Muscle of leg (tissue), 11 donors: ENCODE results near the gene PDE7B. TPM values are rescaled to one million over a fixed set of nuclear protein-coding genes. Genes with fewer than 3 reads are reported as not detected.

ENCODE experiments used
- DNase-seq: peaks from one replicate; pipeline ENCODE4 v3.0.0; 2013
- H3K27ac ChIP-seq: one replicate; pipeline ENCODE4 v1.5.1; 2013; ENCODE audit warnings: mild to moderate bottlenecking, low read length, control low read depth
- H3K27me3 ChIP-seq: one replicate; pipeline ENCODE4 v1.6.1; 2013; ENCODE audit warnings: low read length; ENCODE audit not compliant: control insufficient read depth, insufficient read depth
- H3K36me3 ChIP-seq: one replicate; pipeline ENCODE4 v1.6.1; 2013; ENCODE audit warnings: low read length; ENCODE audit not compliant: control insufficient read depth, insufficient read depth
- H3K4me1 ChIP-seq: one replicate; pipeline ENCODE4 v1.6.1; 2013; ENCODE audit warnings: low read length; ENCODE audit not compliant: control insufficient read depth, insufficient read depth
- H3K4me3 ChIP-seq: one replicate; pipeline ENCODE4 v1.5.1; 2013; ENCODE audit warnings: low read length, control low read depth
- H3K9me3 ChIP-seq: replicated peaks from 2 replicates; pipeline ENCODE4 v1.6.1; 2013; ENCODE audit warnings: low read depth, low read length; ENCODE audit not compliant: control insufficient read depth
- WGBS: methylation state at CpG from one replicate; pipeline ENCODE4 v1.1.5; 2013; ENCODE audit warnings: missing lambda C conversion rate; ENCODE audit not compliant: insufficient coverage; 5-methylcytosine and 5-hydroxymethylcytosine counted together
- polyA plus RNA-seq, 8 donors: library from polyadenylated mRNA; unstranded; fragments of 120-200 nt; gene quantifications; one replicate each; pipeline versions ENCODE4 v1.2.1 to v1.2.3, GENCODE V29; 2013; ENCODE audit warnings: inconsistent platforms in 1 of 8, low replicate concordance in 1 of 8; ENCODE audit not compliant: insufficient read length in 8 of 8, insufficient read depth in 1 of 8
- total RNA-seq: library from RNA; stranded (reverse); fragments of 120-200 nt; gene quantifications from one replicate; pipeline ENCODE4 v1.2.4, GENCODE V29; 2013

PDE7B gene
- total and polyA plus RNA-seq, 9 donors, result 6.9 to 10.9 (median 8.6) TPM

DNA sequence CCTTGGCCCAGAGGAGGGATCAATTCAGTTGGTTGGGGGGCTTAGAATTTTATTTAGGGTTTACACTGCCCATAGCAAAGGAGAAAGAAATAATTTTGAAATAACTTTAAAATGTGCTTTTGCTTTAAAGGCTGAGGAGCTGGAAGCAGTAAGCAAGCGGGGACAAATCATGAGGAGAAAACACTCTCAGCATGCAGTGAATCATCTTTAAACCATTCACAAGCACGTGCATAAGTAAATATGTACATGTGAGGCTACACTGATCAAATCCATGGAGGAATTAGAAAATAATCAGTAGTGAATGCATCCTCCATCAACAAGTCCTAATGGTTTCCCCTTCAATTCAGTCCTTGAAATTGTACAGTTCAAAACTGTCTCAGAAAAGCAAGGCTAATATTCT is 217.6 kb downstream of the PDE7B start:
- H3K36me3 ChIP-seq, result peaks cover 2% of the 10 kb centered on the region
- peaks cover 2% of the 10 kb centered on the region for H3K4me1 ChIP-seq
- WGBS, result no CpG with 5 or more reads among the region's 2 CpGs
- H3K9me3 ChIP-seq, result no peaks in the 10 kb centered on the region
- H3K27ac ChIP-seq, result peak overlapping the region; percentile 57
- peak; percentile 78 for DNase-seq
- H3K4me3 ChIP-seq, result no peak overlapping the region
- H3K27me3 ChIP-seq, result no peaks in the 10 kb centered on the region

GRCh38 chr6:136070815-136071214 is 219.3 kb downstream of the PDE7B start:
- peaks cover 2% of the 10 kb centered on the region for H3K36me3 ChIP-seq
- DNase-seq, result no peak
- peaks cover 2% of the 10 kb centered on the region for H3K4me1 ChIP-seq
- H3K27me3 ChIP-seq, result no peaks in the 10 kb centered on the region
- H3K27ac ChIP-seq, result no peak overlapping the region
- no peak overlapping the region for H3K4me3 ChIP-seq
- H3K9me3 ChIP-seq, result no peaks in the 10 kb centered on the region
- 85% methylated on average over 3 of the region's 5 CpGs for WGBS

DNA sequence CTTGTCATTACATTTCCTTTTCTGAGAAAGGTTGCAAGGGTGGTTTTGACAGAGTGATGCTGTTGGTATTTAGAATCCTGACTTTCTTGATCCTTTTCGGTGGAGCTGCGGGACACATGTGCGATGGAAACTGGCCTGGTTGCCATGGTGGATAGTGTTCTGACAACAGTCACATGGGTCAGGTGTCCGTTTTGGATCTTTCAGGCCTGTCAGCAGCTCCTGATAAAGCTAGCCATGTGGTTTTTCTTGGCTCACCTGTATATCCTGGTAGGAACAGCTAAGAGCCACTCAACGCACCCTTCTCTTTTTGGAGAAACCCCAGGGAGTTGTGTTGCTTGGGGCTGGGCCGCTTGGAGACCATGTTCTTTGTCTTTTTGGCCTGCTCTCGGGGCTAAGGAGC is 221.2 kb downstream of the PDE7B start:
- Histone ChIP-seq H3K27ac (no peak overlapping the region), H3K4me1 (peaks cover 4% of the 10 kb centered on the region), H3K36me3 (peaks cover 2% of the 10 kb centered on the region), H3K4me3 (no peak overlapping the region), H3K9me3 (no peaks in the 10 kb centered on the region), H3K27me3 (no peaks in the 10 kb centered on the region)
- WGBS, result 96% methylated on average over 4 of the region's 7 CpGs
- DNase-seq, result no peak

GRCh38 chr6:136073216-136073615 is 221.7 kb downstream of the PDE7B start:
- Histone ChIP-seq H3K4me3 (no peak overlapping the region), H3K27me3 (no peaks in the 10 kb centered on the region), H3K9me3 (no peaks in the 10 kb centered on the region), H3K36me3 (peaks cover 2% of the 10 kb centered on the region), H3K27ac (no peak overlapping the region), H3K4me1 (peaks cover 4% of the 10 kb centered on the region)
- no peak for DNase-seq
- WGBS, result 100% methylated on average over 4 of the region's 5 CpGs

DNA sequence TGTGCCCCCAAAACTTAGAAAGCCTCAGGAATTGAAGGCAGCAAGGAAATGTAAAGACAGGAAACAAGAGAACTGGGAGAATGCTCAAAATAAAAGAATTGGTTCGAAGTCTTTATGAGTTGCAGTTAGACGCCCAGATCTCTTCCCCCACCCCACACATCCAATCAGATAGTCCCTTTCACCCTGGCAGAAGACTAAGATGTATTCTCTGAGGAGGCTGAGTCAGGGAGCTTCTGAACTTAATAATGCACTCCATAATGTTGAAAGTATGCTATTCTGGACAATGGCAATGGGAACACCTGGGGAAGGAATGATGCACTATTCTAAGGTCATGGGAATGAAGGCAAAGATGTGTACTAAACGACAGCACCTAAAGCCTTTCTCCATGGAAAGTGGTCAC is 225.0 kb downstream of the PDE7B start:
- Histone ChIP-seq H3K36me3 (peaks cover 2% of the 10 kb centered on the region), H3K9me3 (no peaks in the 10 kb centered on the region), H3K4me1 (peaks cover 2% of the 10 kb centered on the region), H3K27me3 (no peaks in the 10 kb centered on the region), H3K27ac (no peak overlapping the region), H3K4me3 (no peak overlapping the region)
- no CpG with 5 or more reads among the region's 3 CpGs for WGBS
- peak; percentile 84 for DNase-seq

- H3K36me3 ChIP-seq, result peaks cover under 1% of the 10 kb centered on the region
- WGBS, result 90% methylated on average over 3 of the region's 5 CpGs
- no peak overlapping the region for H3K27ac ChIP-seq
- H3K4me1 ChIP-seq, result peaks cover 2% of the 10 kb centered on the region
- DNase-seq, result no peak
- H3K9me3 ChIP-seq, result no peaks in the 10 kb centered on the region
- no peak overlapping the region for H3K4me3 ChIP-seq
- no peaks in the 10 kb centered on the region for H3K27me3 ChIP-seq
These were observed 226.5 kb downstream of the PDE7B start for GRCh38 chr6:136077834-136078576.

GRCh38 chr6:136079701-136080565 is 228.4 kb downstream of the PDE7B start:
- H3K4me1 ChIP-seq, result peaks cover 2% of the 10 kb centered on the region
- H3K4me3 ChIP-seq, result no peak overlapping the region
- H3K27me3 ChIP-seq, result no peaks in the 10 kb centered on the region
- peak; percentile 37 for DNase-seq
- no peaks in the 10 kb centered on the region for H3K36me3 ChIP-seq
- no peak overlapping the region for H3K27ac ChIP-seq
- WGBS, result no CpG with 5 or more reads among the region's 6 CpGs
- no peaks in the 10 kb centered on the region for H3K9me3 ChIP-seq

- Histone ChIP-seq H3K27ac (no peak overlapping the region), H3K36me3 (no peaks in the 10 kb centered on the region), H3K27me3 (no peaks in the 10 kb centered on the region), H3K9me3 (no peaks in the 10 kb centered on the region), H3K4me3 (no peak overlapping the region), H3K4me1 (no peaks in the 10 kb centered on the region)
- DNase-seq, result no peak
These were observed 232.0 kb downstream of the PDE7B start for GRCh38 chr6:136083540-136083939.

DNA sequence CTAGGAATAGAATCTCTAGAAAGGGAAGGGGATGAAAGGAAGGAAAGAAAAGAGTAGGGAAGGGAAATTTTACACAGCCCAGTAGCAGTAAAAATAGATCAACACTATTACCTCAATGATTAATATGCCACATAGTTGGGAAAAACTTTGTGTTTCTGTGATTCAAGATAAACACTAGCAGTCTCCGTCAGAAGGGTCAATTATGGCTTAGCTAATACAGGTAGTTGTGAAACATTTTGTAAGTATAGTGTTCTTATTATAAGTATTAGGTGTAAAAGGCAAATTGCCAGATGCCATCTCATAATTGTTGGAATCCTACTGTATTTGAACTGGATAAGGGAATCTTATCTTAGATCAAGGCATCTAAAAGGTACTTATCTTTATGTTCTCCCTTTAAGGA is 232.9 kb downstream of the PDE7B start:
- Histone ChIP-seq H3K4me3 (no peak overlapping the region), H3K27ac (no peak overlapping the region), H3K36me3 (no peaks in the 10 kb centered on the region), H3K27me3 (no peaks in the 10 kb centered on the region), H3K4me1 (no peaks in the 10 kb centered on the region), H3K9me3 (no peaks in the 10 kb centered on the region)
- WGBS, result no CpG with 5 or more reads among the region's 1 CpG
- DNase-seq, result no peak

DNA sequence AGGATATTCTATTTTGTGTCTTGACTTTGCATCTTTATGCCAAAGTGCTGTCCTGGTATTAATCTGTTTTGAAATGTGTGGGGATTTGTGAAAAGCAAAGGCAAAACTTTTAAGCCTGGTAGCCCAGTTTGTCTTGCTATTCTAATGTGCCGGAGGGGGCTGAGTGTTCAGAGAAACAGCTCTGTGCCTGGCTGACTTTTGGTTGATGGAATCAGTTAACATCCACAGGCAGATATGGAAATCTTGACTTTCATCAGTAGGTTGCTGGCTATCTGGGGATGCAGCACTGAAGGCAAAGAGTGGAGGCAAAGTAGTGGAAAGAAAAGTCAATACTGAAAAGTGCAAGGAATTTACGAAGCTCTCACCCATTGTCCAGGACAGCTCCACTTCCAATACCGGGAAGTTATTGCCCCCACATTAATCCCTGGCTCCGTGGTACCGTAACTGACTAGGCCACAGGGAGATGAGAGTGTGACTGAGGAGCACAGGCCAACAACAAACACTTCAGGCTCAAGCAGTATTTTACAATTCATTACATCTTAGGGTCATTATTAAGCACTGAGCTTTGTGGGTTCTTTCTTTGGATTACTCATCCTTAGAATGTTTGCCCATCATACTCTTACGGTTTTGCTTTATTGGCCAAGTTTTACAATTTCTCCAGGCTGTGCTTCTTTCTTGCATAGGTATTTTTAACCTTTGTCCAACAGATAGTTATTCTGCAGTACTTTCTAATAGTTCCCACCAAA is 234.0 kb downstream of the PDE7B start:
- no peaks in the 10 kb centered on the region for H3K27me3 ChIP-seq
- H3K9me3 ChIP-seq, result no peaks in the 10 kb centered on the region
- H3K36me3 ChIP-seq, result no peaks in the 10 kb centered on the region
- H3K27ac ChIP-seq, result peak overlapping the region; percentile 54
- H3K4me1 ChIP-seq, result no peaks in the 10 kb centered on the region
- WGBS, result 75% methylated on average over 2 of the region's 6 CpGs
- no peak for DNase-seq
- H3K4me3 ChIP-seq, result no peak overlapping the region
